CD4-positive, alpha-beta T cell treated with Interleukin-6 at 100 ng/mL for 8 hours (primary cell): ENCODE results near the gene NIN.
"Not testable (repeated sequence)": the region's sequence is repeated elsewhere in the genome, so short reads cannot be mapped to it uniquely, and the experiment has no call there.

Source experiments
- DNase-seq: peaks from one replicate; pipeline ENCODE4 v3.0.0-alpha.2; 2020; ENCODE audit warnings: mixed read lengths, low spot score

The NIN gene

GRCh38 chr14:50717811-50718210 lies 113.2 kb downstream of the NIN start:
- no peak for DNase-seq

- peak; percentile 17 for DNase-seq
Observed at GRCh38 chr14:50714450-50715073, 116.4 kb downstream of the NIN start.

- DNase-seq, result no peak
Observed at GRCh38 chr14:50711043-50711442, 119.9 kb downstream of the NIN start.

- DNase-seq, result no peak
Observed at GRCh38 chr14:50705026-50705593, 125.9 kb downstream of the NIN start.

- no peak for DNase-seq
Observed at GRCh38 chr14:50704454-50705010, 126.4 kb downstream of the NIN start.

- no peak for DNase-seq
Observed at GRCh38 chr14:50697659-50698290, 133.2 kb downstream of the NIN start.

- not testable (repeated sequence) for DNase-seq
Observed at GRCh38 chr14:50694260-50694659, 136.7 kb downstream of the NIN start.

DNA sequence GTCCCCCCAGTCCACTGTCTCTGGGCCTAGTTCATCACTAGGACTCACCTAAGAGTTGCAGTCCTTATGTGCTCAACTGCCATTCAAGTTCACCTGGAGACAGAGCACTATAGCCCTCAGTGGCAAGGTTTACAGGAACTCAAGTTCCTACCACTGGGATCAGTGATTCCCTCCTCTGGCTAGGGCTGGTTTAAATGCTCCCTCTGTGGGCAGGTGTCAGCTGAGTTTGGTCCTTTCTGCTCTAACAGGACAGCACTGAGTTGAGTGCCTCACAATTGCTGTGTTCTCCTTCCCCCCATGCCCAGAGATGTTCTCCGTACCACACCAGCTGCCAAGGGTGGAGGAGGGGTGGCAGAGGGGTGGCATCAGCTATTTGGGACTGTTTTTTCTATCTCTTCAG lies 142.1 kb downstream of the NIN start:
- no peak for DNase-seq

DNA sequence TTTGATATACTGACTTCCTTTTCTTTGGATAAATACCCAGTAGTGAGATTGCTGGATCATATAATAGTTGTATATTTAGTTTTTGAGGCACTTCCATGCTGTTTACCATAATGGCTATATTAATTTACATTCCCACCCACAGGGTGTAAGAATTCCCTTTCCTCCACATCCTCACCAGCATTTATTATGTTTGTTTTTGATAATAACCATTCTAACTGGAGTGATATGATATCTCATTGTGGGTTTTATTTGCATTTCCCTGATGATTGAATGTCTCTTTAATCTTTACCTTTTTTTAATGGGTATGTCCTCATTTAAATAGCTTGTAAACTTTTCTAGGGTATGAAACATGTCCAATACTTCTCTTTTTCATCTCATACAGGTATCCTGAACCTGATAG lies 151.3 kb downstream of the NIN start:
- no peak for DNase-seq

- DNase-seq, result no peak
Observed at GRCh38 chr14:50678163-50678562, 152.8 kb downstream of the NIN start.

DNA sequence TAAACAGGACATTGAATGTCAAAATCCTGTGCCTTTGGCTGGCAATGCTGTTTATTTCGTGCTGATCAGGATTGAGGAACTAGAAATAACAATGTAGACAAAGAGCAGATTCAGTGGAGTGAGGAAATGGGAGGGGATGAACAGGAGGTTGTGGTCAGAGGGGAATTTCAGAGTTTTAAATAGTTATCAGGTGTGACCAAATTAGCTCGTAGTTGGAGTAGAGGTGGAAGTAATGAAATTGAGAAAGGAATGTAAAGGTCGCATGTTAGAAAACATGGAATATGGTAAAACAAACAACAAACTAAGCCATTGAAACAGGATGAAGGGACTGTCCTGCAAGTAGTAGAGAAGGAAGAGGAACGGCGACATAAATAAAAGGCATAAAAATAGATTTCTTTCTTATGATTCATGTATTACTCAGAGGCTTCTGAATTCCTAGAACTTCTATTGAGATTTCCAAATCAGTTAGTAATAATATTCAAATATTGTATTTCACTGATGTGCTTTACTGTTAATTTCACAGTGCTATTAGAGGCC lies 153.4 kb downstream of the NIN start:
- DNase-seq, result no peak

DNA sequence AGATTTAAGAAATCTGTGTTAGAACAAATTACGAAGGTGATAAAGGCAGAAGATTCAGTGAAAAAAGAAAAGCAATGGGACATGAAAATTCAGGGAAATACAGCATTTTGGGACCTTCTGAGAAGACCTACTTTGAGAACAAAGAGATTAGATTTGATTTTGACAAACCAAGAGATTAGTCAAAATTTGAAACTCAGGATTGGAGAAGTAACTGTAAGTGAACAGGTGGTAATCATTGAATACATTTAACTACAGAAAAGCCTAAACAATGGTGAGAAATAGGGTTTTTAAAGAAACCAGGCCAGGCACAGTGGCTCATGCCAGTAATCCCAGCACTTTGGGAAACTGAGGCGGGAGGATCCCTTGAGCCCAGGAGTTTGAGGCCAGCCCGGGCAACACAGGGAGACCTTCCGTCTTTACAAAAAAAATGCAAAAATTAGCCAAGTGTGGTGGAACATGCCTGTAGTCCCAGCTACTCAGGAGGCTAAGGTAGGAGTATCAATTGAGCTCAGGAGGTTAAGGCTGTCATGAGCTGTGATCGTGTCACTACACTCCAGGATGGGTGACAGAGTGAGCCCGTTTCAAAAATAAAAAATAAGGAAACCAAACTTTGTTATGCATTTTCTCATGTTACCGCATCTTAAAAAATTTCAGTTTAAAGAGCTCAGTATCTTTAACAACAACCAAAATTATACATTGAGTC lies 154.0 kb downstream of the NIN start:
- DNase-seq, result no peak

DNA sequence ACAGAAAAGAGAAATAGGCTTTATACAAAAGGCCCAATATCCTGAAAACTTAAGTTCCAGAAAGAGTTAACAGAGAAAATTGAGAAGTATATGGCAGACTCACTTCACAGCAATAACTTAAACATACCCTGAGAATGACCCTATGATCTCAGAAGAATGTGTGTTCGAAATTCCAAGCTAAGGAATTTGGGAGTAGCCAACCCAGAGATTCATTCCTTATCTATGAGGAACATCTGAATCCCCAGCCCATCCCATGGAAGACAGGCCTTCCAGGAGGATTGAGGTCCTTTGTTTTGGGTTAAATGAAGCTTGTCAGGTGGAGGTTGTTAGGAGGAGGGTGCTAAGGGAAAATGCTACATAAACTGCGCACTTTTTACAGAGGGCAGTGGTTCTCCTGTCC lies 155.4 kb downstream of the NIN start:
- DNase-seq, result no peak

- no peak for DNase-seq
Observed at GRCh38 chr14:50670866-50671256, 160.1 kb downstream of the NIN start.

GRCh38 chr14:50670196-50670865 lies 160.6 kb downstream of the NIN start:
- DNase-seq, result no peak
